GM18526 (cell line): Measurements from ENCODE around the gene OPN4.

ENCODE experiments used
- POLR2A ChIP-seq: IDR thresholded peaks from 3 replicates; pipeline ENCODE4 v1.6.1; 2011; ENCODE audit not compliant: insufficient read length; ENCODE audit errors: extremely low read depth

Gene OPN4

DNA sequence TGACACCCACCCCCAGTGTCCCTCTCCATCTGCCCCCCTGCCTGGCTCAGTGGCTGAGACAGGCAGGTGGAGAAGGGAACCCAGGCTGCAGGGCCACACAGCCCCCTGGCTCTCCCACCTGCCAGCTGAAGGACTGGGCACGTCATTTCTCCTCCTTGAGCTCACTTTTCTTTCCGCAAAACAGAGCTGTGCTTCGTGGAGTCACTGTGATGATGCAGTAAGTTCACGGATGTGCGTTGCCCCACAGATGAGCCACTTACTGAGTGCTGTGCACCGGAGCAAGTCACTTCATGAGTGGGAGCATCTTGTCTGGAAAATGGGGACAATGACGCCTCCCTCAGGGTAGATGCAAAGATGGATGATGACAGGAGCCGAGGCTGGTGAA is 2.7 kb downstream of the OPN4 start:
- no peak for TF ChIP-seq POLR2A

DNA sequence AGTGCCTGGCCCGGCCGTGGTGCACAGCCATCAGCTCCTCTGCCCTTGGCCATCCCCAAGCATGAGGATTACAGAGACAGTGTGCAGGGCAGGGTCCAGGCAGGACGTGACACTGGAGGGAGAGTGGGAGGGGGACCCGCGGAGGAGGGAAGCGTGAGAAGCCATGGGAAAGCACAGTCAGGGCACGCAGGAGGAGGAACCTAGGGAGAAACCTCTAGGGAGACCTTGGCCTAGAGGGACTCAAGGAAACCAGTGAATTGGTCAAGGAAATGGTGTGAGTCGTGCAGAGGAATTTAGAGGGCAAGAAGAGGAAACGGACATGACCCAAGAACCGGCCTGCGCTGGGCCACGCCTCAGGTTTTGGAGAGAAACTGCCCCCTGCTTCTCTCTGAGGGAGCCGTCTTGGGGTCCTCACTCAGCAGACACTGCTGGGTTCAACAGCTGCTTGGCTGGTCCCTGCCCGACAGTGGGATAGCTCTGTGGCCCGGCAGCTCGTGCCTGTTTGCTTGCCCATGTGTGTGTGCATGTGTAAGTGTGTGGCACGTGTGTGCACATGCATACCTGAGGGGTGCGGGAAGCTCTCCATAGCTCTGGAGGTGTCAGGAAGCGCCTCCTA is 3.2 kb downstream of the OPN4 start:
- no peak for TF ChIP-seq POLR2A

DNA sequence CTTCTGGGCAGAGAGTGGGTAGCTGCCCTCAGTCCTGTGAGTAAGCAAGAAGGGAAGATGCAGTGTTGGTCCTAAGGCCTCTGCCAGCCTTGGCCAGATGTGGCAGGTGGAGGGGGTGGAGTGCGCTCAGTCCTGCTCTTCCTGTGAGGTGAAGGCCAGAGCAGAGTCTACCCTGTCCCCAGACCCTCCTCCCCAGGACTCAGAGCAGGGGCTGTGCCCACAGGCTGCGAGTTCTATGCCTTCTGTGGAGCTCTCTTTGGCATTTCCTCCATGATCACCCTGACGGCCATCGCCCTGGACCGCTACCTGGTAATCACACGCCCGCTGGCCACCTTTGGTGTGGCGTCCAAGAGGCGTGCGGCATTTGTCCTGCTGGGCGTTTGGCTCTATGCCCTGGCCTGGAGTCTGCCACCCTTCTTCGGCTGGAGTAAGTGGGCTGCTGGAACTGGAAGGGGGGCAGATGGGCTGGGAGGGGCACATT is 4.0 kb downstream of the OPN4 start:
- no peak for TF ChIP-seq POLR2A

DNA sequence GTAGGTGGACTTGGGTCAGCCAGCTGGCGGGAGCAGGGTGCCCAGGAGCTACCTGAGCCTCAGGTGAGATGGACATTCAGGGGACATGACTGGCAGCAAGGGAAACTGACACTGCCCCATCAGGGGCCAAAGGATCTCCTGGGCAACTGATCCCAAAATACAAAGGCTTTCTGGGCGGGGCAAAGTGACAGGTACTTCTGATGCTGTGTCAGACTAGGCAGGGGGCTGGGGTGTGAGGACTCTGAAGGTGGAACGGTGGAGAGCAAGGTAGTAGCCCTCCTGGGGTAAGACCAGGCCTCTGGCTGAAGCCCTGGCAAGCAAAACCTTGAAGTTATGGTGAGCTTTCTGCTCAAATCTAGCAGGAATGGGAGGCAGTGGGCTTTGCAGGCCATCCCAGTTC is 4.4 kb downstream of the OPN4 start:
- TF ChIP-seq POLR2A, result no peak

DNA sequence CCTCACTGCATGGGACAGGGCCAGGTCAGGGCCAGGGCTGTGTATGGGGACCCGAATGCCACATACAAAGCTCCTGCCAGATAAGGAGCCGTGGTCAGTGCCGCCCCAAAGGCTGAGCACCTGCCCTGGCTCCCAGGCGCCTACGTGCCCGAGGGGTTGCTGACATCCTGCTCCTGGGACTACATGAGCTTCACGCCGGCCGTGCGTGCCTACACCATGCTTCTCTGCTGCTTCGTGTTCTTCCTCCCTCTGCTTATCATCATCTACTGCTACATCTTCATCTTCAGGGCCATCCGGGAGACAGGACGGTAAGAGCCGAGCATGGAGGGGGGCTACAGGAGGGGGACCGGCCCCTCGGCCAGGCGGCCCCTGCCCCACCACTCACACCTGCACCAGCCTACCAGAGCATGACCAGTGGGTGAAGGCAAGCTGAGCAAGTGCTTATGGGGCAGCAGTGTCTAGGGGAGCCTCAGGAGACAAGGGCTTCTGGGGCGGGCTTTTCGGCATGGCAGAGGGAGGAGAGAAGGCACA is 4.9 kb downstream of the OPN4 start:
- TF ChIP-seq POLR2A, result no peak

DNA sequence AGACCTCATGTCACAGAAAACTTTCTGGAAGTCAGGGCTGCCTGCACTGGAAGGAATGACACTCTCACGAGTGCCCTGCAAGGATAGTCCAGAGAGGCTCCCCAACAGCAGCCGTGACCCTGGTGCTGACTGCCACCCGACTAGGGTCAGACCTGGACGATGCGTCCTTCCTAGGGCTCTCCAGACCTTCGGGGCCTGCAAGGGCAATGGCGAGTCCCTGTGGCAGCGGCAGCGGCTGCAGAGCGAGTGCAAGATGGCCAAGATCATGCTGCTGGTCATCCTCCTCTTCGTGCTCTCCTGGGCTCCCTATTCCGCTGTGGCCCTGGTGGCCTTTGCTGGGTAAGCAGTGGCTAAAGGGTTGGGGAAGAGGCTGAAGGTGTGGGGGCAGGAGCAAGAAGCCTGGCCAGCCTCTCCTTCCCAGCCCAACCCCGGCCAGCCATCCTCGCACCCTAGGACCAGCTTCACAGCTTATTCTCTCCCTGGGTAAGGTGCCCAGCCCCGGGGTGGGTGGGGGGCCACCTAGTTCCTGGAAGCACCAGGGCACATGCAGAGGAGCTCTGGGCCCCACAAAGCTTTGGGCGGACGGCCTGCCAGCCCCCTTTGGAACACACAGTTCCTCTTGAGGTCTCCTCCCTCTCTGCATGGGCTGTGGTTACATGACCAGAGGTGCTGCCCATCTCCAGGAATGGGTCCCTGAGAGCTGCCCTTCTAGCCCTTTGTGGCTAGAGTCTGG is 5.5 kb downstream of the OPN4 start:
- no peak for TF ChIP-seq POLR2A

DNA sequence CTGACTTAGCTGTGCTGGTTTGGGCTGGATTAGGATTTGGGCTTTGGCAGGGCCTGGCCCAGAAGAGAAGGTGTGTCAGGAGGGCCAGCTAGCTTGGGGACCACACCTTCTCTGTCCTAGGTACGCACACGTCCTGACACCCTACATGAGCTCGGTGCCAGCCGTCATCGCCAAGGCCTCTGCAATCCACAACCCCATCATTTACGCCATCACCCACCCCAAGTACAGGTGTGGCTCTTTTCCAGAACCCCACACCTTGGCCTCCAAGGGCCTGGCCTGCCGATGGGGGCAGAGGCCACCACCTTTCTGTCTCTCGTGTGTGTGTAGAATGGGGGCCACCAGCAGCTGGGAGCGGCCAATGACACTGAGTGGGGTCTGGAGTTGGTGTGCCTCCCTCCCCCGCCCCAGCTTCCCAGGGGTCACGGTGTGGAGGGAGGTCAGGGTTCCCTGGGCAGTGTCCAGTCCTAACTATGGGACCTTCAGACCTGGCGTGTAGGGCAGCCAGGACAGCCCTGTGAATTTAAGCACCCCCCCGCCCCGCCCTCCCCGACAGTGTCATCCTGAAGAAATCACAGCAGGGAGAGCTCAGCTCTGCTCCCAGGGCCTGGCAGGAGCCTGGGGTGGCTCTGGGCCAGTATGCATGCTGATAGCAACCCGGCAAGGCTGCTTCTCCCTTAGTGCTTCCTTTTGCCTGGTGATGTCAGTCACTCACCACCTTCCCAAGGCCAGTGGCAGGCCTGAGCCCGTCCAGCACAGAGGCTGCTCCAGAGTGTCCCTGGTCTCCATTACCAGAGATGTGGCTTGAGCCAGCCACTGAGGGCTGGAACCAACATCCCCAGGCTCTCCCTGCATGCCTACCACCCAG is 7.0 kb downstream of the OPN4 start:
- no peak for TF ChIP-seq POLR2A

DNA sequence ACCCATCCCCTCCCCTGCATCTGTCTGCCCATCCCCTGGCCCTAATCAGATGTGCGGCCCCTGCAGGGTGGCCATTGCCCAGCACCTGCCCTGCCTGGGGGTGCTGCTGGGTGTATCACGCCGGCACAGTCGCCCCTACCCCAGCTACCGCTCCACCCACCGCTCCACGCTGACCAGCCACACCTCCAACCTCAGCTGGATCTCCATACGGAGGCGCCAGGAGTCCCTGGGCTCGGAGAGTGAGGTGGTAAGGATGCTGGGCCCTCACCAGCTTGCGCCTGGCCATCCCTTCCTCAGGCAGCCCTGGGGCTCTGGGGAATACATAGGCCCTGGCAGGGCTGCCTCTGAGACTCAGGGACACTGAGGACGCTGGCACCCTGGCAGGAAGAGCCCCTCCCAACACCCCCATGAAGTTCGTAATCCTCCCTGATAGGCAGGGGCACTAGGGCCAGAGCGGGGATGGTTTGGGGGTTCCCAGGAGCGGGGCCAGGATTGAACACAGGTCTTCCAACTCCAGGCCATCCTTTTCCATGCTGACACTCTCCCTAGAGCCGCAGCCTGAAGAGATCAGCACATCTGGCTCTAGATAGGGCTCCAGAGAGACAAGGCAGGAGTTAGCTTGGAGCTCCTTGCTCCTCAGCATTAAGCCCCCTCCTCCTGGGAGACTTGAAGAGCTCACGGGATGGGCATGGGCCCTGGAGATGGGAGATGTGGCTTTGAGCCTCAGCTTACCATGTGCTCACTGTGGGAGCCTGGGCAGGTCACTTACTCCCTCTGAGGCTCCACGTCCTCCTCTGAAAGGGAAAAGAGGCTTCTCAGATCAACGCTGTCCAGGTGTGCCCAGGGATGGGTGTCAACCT is 8.1 kb downstream of the OPN4 start:
- no peak for TF ChIP-seq POLR2A

DNA sequence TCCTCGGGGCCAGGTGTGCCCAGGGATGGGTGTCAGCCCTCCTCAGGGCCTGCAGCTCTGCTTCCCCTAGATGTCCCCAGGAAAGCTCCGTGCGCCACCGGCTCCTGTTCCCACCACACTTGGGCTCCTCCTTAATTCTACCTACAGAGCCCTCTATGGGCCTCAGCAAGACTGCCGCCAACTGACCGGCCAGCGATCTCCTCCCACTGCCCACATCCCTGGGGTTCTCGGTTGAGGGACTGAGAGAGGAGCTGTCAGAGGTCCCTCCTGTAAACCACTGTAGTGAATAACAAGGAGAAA is 8.6 kb downstream of the OPN4 start:
- TF ChIP-seq POLR2A, result no peak

DNA sequence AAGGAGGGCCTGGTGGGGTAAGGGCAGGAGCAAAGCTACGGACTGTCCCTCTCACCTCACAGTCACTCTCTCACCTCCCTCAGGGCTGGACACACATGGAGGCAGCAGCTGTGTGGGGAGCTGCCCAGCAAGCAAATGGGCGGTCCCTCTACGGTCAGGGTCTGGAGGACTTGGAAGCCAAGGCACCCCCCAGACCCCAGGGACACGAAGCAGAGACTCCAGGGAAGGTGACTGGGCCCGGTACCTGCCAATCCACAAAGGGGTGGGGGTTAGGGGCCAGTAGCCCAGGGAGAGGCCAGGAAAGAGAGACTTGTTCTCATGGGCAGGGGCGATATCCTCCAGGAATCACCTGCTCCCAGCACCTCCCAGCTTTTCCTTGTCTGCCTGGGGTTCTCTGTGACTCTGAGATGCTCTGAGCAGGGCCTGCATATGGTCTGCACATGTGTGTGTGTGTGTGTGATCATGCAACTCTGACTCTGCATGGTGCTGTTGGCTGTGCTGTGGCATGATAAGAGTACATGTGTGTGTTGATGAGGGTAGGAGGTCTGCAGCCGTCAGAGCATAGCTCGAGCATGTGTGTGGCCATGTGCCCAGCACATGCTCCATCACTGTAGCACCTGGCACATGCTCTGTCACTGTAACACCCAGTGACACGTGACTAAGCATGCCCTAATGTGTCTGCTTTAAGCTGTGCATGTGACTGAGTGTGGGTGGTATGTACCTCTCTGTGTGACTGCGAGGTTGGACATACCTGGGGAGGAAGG is 9.4 kb downstream of the OPN4 start:
- no peak for TF ChIP-seq POLR2A

DNA sequence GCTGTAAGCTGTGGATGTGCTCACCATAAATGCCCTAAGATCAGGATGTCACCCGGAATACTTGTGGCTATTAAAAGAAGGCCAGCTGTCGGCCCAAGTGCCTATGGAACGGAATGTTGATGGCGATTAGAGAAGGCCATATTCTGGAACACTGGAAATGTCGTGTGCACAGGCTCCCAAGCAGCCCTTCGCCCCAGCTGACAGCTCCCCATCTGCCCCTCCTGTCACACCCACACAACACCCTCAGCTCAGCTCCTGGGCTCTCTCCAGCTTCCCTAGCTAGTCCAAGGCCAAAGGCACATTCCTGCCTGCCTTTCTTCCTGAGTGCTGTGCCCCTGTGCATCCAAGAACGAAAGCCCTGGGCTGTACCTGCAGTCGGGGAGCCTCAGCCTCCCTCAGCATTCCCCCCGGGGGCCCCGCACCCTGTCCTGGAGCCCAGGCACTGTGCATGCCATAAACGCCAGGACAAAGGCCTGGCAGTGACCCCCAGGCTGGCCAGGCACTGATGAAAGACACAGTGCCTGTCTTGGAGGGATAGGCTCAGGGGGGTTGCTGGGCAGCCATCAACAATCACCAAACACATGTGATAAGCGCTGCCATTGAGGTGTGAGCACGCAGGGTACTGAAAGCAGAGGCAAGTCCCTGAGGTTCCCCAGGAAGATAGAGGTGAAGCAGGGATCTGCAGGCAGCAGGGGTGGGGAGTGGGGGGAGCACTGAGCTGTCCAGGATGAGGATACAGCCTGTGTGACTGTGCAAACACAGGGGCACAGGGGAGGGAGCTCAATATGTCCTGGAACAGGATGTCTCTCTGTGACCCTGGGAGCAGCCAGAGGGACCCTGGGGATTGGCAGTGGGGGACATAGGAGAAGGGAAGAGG is 10.2 kb downstream of the OPN4 start:
- no peak for TF ChIP-seq POLR2A

DNA sequence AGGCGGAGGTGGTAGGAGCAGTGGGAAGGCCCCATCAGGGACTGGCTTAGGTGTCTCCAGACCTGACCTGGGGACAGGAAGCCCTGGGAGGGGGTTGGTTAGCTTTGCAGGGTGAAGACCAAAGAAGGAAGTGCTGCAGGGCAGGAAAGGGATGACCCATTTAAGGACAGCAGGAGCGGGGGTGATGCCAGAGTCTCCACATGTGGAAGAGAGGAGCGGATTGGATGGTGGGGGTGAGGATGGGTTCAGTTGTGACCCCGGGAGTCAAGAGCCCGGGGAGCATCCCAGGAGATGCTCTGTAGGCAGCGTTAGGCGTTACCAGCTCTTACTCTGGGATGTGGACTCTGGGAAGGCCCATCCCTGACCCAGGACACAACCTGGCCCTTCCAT is 10.9 kb downstream of the OPN4 start:
- TF ChIP-seq POLR2A, result no peak

DNA sequence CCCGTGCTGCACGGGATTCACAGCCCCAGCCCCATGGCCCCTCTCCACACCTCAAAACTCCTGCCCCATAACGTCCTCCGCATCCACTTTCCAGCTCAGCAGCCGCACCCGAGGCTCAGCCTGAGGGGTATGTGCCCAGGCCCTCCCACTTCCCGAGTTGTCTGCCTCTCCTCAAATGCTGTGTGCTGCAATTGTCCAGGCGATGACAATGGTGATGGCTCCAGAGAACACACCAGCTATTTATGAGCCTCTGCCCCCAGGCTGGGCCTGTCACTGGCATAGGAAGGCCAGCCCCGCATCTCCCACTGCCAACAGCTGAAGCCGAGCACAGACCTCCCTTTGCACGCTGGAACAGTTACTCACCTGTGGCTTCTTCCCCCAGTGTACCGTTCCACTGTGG is 11.5 kb downstream of the OPN4 start:
- TF ChIP-seq POLR2A, result no peak

DNA sequence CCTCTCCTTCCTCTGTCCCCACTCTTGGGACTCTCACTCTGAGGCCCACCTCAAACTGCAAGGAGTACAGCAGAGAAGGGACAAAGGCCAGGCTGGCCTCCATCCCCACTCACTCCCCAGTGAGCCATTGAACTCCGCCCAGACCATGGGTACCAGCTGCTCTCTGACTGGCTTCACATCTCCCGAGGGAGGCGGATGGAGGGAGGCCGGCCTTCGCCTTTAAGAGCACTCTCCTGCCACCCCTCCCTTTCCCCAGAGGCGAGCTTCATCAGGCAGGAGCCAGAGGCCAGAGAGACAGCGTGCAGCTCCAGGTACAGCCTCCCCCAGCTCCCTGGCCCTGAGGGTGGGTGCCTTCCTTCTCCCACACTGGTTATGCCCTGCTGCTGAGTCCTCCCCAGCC is 12.2 kb downstream of the OPN4 start:
- TF ChIP-seq POLR2A, result no peak
